Activated naive CD8-positive, alpha-beta T cell treated with anti-CD3 and anti-CD28 coated beads, Interleukin-2, amount 50 U/mL, for 24 hours (primary cell): ENCODE results near the gene OR56B1.

Experiments used
- ATAC-seq: fragments of 150-1000 bp; cut with Tn5 transposase; one replicate; pipeline ENCODE4 v1.10.0; 2021
- DNase-seq: peaks from one replicate; pipeline ENCODE4 v3.0.0; 2021
- H3K27ac Mint-ChIP-seq: one replicate; pipeline ENCODE4 v1.8.0; 2021; ENCODE audit warnings: mild to moderate bottlenecking, mixed read lengths
- H3K27me3 Mint-ChIP-seq: one replicate; pipeline ENCODE4 v1.8.0; 2021; ENCODE audit warnings: mixed read lengths
- H3K36me3 Mint-ChIP-seq: one replicate; pipeline ENCODE4 v1.8.0; 2021; ENCODE audit warnings: low read depth, mixed read lengths
- H3K4me1 Mint-ChIP-seq: one replicate; pipeline ENCODE4 v1.8.0; 2021; ENCODE audit warnings: mixed read lengths
- H3K4me3 Mint-ChIP-seq: one replicate; pipeline ENCODE4 v1.8.0; 2021; ENCODE audit warnings: mild to moderate bottlenecking, moderate library complexity, mixed read lengths
- H3K9me3 Mint-ChIP-seq: one replicate; pipeline ENCODE4 v1.8.0; 2021; ENCODE audit warnings: mixed read lengths

OR56B1 gene

DNA sequence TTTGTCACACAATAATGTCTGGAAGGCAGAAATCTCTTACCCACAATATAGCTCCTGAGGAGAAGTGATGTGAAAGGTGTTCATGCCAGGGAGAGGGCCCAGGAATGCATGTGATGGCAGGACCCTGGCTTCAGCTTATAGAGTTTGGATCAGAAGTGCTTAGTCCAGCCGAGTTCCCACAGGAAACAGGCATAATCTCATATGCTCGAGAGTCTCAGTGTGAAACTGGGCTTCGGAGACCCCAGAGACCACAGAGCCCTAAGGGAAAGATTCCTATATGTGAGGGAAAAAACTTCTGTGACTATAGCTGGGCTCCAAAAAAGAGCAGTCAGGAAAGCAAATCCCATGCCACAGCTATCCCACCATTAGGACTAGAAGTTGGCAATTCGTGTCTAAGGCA is 47.0 kb downstream of the OR56B1 start, which contains the start of gene OR52N5:
Gene OR52N5, minus strand, starts transcription at position 101 of the 400 bp plus-strand sequence. CDS start 4,721 bp downstream, outside the sequence.
- Mint-ChIP-seq H3K27me3 (peaks cover under 1% of the 10 kb centered on the region), H3K36me3 (no peaks in the 10 kb centered on the region), H3K9me3 (no peaks in the 10 kb centered on the region), H3K27ac (no peak within 1 kb of the TSS), H3K4me3 (no peak within 1 kb of the TSS), H3K4me1 (no peaks in the 10 kb centered on the region)
- DNase-seq (no peak), ATAC-seq (no peak)
